ENCODE measurements around the gene ZDHHC11. TPM values are rescaled to one million over a fixed set of nuclear protein-coding genes. Genes with fewer than 3 reads are reported as not detected.
"Not testable (repeated sequence)": the region's sequence is repeated elsewhere in the genome, so short reads cannot be mapped to it uniquely, and the experiment has no call there.

ZDHHC11 gene
- total RNA-seq, 2 experiments from 2014 or later: 10.7 to 32.0 TPM

DNA sequence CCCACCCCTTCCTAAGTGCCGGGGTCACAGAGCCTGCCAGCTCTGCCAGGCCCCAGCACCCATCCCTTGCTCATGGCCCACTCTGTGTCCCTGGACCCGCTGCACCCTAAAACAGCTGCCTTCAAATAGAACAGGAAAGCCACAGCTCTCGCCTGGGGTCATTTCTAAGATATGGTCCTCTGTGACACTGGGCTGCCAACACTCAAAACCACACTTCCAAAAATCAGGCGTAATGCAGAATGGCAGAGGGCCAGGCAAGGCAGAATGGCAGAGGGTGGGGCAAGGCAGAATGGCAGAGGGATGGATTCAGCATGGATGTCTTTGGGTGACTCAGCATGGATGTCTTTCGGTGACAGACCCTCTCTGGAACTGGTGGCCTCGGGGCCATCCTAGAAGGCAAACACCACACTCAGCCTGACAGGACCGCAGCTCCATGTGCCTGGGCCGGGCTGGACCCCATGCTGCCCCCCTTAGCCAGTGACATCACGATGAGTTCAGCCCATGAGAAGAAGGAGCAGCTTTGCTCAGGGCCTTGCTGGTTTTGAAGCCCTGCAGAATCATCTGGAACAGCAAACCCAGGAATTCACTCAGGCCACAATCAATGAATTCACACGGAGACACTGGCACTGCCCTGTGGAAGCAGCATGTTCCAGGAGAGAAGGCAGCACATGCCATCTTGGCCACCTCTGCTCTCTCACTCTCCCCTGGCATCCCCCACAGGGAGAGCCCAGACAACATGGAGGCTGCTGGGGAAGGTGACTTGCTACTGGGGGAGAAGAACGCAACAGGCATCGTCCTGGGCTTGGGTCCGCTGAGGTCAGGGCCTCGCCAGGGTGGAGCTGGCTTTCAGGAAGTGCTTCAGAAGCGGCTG is 9.0 kb downstream of the ZDHHC11 start:
- BruUV-seq (replicated peaks); H3K4me3 ChIP-seq (ENCODE audit: low read depth, low read length, poor library complexity, severe bottlenecking); H4K20me1 ChIP-seq (ENCODE audit: insufficient read depth, low read length); H3K27ac ChIP-seq (ENCODE audit: low read depth, low read length, poor library complexity, severe bottlenecking); CTCF ChIA-PET (ENCODE audit: unreplicated experiment); H3K79me2 ChIP-seq (ENCODE audit: insufficient read depth, low read depth, low read length); H2AFZ ChIP-seq (ENCODE audit: low read length); H3K9me2 ChIP-seq (ENCODE audit: insufficient read depth, low read length); DNase-seq (ENCODE audit: low spot score); H3K4me2 ChIP-seq (ENCODE audit: low read length); POLR2A ChIA-PET; H3K36me3 ChIP-seq (ENCODE audit: insufficient read depth, low read length); H3K4me1 ChIP-seq (ENCODE audit: insufficient read depth, low read length, poor library complexity, severe bottlenecking); H3K9me3 ChIP-seq (ENCODE audit: low read length): not testable (repeated sequence)
- intact Hi-C loops (cut with micrococcal nuclease; ENCODE audit: unreplicated experiment): loop anchor here (5.0 kb wide), 1 partner anchor 84 kb away; no protein-coding TSS in a partner anchor

DNA sequence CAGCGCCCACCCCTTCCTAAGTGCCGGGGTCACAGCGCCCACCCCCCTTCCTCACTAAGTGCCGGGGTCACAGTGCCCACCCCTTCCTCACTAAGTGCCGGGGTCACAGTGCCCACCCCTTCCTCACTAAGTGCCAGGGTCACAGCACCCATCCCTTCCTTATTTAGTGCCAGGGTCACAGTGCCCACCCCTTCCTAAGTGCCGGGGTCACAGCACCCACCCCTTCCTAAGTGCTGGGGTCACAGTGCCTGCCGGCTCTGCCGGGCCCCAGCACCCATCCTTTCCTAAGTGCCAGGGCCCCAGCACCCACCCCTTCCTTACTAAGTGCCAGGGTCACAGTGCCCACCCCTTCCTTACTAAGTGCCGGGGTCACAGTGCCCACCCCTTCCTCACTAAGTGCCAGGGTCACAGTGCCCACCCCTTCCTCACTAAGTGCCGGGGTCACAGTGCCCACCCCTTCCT is 9.8 kb downstream of the ZDHHC11 start:
- POLR2A ChIA-PET; CTCF ChIA-PET (ENCODE audit: unreplicated experiment); H3K9me3 ChIP-seq (ENCODE audit: low read length); H4K20me1 ChIP-seq (ENCODE audit: insufficient read depth, low read length); H3K36me3 ChIP-seq (ENCODE audit: insufficient read depth, low read length); BruUV-seq (replicated peaks); H3K9me2 ChIP-seq (ENCODE audit: insufficient read depth, low read length); H3K79me2 ChIP-seq (ENCODE audit: insufficient read depth, low read depth, low read length); H2AFZ ChIP-seq (ENCODE audit: low read length); H3K4me2 ChIP-seq (ENCODE audit: low read length); H3K4me1 ChIP-seq (ENCODE audit: insufficient read depth, low read length, poor library complexity, severe bottlenecking); DNase-seq (ENCODE audit: low spot score); H3K27ac ChIP-seq (ENCODE audit: low read depth, low read length, poor library complexity, severe bottlenecking); H3K4me3 ChIP-seq (ENCODE audit: low read depth, low read length, poor library complexity, severe bottlenecking): not testable (repeated sequence)
- intact Hi-C loops (cut with micrococcal nuclease; ENCODE audit: unreplicated experiment): loop anchor here (5.0 kb wide), 1 partner anchor 84 kb away; no protein-coding TSS in a partner anchor

DNA sequence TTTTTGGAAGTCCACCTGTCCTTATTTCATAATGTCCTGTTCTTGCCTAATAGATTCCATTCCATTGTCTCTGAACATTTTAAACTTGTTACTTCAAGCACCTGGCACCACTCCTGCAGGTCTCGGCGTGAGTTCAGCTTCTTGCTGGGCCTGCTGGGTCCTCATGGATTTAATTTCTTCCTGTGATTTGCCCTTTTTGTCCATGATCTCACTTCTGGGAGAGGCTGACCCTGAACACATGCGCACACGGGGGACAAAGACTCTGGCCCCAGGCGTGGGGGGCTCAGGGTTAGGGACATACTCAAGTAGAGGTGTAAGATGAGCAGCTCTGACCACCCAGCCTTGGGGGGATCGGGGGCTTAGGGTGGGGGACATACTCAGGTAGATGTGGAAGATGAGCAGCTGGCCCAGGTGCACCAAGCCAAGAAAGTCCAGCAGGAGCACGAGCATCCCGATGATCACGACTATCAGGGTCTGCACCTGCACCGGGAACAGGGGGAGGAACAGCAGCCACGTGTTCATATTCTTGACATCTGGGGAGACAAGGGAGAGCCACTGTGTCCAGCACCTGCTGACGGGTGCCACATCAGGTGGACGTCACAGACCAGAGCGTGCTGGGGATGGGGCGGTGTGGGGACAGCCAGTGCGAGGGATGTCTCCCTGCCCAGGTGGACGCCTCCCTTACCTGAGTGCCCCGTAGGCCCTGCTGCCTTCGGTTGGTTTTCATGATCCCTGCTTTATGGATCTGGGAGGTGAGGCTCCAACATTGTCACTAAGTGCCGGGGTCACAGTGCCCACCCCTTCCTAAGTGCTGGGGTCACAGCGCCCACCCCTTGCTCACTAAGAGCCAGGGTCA is 10.4 kb downstream of the ZDHHC11 start:
- H3K4me3 ChIP-seq (ENCODE audit: low read depth, low read length, poor library complexity, severe bottlenecking); BruUV-seq (replicated peaks); H3K4me1 ChIP-seq (ENCODE audit: insufficient read depth, low read length, poor library complexity, severe bottlenecking); H3K36me3 ChIP-seq (ENCODE audit: insufficient read depth, low read length); DNase-seq (ENCODE audit: low spot score); H3K79me2 ChIP-seq (ENCODE audit: insufficient read depth, low read depth, low read length); POLR2A ChIA-PET; H3K9me2 ChIP-seq (ENCODE audit: insufficient read depth, low read length); H3K27ac ChIP-seq (ENCODE audit: low read depth, low read length, poor library complexity, severe bottlenecking); H3K9me3 ChIP-seq (ENCODE audit: low read length); H2AFZ ChIP-seq (ENCODE audit: low read length); H3K4me2 ChIP-seq (ENCODE audit: low read length); CTCF ChIA-PET (ENCODE audit: unreplicated experiment); H4K20me1 ChIP-seq (ENCODE audit: insufficient read depth, low read length): not testable (repeated sequence)
- intact Hi-C loops (cut with micrococcal nuclease; ENCODE audit: unreplicated experiment): loop anchor here (5.0 kb wide), 1 partner anchor 83 kb away; no protein-coding TSS in a partner anchor

DNA sequence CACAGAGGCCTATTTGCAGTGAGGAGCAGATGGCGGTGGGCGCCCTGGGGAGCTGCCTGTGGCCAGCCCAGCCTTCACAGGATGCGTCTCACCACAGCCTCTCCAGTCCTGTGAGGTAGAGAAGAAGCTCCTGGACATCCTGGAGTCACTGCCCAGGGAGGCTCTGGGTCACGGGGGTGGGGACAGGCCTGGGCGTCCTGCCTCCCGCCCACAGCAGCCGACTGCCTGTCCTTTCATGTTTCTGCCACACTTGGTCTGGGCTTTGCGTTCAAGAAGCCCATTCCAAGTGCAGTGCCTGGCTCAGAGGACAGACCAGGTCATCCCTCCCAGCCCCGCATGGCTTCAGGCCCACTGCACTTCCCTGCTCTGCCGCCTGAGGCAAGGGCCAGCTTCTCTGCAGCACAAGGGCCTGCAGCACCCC is 12.3 kb downstream of the ZDHHC11 start:
- H4K20me1 ChIP-seq (ENCODE audit: insufficient read depth, low read length); POLR2A ChIA-PET; intact Hi-C loops (cut with micrococcal nuclease; ENCODE audit: unreplicated experiment); H3K9me3 ChIP-seq (ENCODE audit: low read length); H3K27ac ChIP-seq (ENCODE audit: low read depth, low read length, poor library complexity, severe bottlenecking); H3K79me2 ChIP-seq (ENCODE audit: insufficient read depth, low read depth, low read length); DNase-seq (ENCODE audit: low spot score); BruUV-seq (replicated peaks); H3K4me3 ChIP-seq (ENCODE audit: low read depth, low read length, poor library complexity, severe bottlenecking); CTCF ChIA-PET (ENCODE audit: unreplicated experiment); H3K4me1 ChIP-seq (ENCODE audit: insufficient read depth, low read length, poor library complexity, severe bottlenecking); H3K9me2 ChIP-seq (ENCODE audit: insufficient read depth, low read length); H3K4me2 ChIP-seq (ENCODE audit: low read length); H3K36me3 ChIP-seq (ENCODE audit: insufficient read depth, low read length); H2AFZ ChIP-seq (ENCODE audit: low read length): not testable (repeated sequence)

DNA sequence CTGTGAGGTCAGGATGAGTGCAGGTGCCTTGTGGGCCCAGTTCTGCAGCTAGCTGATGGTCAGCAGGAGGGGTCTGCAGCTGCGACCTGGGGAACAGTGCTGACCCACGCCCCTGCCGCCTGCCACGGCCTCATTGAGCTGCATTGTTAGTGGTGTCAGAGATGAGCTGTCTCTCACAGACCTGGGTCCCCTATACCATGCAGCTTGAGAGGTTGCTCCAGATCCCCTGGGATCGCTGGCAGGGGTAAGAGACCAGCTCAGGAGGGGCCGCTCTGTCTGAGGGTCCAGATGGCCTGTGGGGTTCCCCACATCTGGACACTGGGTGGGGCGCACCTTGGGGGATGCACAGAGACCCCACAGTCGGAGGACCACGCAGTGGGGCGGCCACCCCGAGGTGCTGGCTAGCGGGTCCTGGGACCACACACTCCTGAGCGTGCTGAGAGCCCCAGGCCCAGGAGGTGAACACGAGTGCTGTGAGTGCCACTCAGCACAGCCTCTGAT is 13.1 kb downstream of the ZDHHC11 start:
- H3K9me2 ChIP-seq (ENCODE audit: insufficient read depth, low read length); H3K9me3 ChIP-seq (ENCODE audit: low read length); H2AFZ ChIP-seq (ENCODE audit: low read length); CTCF ChIA-PET (ENCODE audit: unreplicated experiment); POLR2A ChIA-PET; H3K36me3 ChIP-seq (ENCODE audit: insufficient read depth, low read length); H3K4me2 ChIP-seq (ENCODE audit: low read length); H3K79me2 ChIP-seq (ENCODE audit: insufficient read depth, low read depth, low read length); DNase-seq (ENCODE audit: low spot score); BruUV-seq (replicated peaks); intact Hi-C loops (cut with micrococcal nuclease; ENCODE audit: unreplicated experiment); H3K4me1 ChIP-seq (ENCODE audit: insufficient read depth, low read length, poor library complexity, severe bottlenecking); H3K27ac ChIP-seq (ENCODE audit: low read depth, low read length, poor library complexity, severe bottlenecking); H4K20me1 ChIP-seq (ENCODE audit: insufficient read depth, low read length); H3K4me3 ChIP-seq (ENCODE audit: low read depth, low read length, poor library complexity, severe bottlenecking): not testable (repeated sequence)

DNA sequence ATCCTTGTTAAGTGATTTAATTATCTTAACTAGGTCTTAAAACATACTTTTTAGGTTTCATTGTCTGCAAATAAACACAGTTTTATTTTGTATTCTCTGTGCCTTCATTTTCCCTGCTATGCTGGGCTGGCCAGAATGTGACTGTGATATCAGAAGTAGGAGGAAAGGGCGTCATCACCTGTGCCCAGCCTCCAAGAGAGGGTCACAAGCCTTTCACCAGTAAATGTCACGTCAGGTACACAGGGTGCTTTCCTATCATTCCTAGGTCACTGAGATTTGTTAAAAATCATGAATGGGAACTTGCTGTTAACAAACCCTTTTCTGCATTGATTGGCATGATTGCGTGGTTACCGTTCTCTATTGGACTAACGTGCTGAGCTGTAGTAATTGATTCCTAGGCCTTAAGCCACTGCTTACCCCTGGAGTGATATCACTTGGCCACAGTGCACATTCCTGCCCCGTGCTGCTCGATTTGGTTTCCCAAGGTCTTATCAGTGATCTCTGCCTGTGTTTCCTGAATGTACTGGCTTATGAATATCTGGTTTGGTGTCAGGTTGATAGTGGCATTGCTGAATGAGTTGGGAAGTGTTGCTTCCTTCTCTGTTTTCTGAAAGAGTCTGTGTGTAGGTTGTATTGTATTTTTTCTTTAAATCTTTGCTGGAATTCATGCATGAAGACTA is 14.7 kb downstream of the ZDHHC11 start:
- DNase-seq (ENCODE audit: low spot score); H3K36me3 ChIP-seq (ENCODE audit: insufficient read depth, low read length); H3K9me2 ChIP-seq (ENCODE audit: insufficient read depth, low read length); POLR2A ChIA-PET; H3K27ac ChIP-seq (ENCODE audit: low read depth, low read length, poor library complexity, severe bottlenecking); H2AFZ ChIP-seq (ENCODE audit: low read length); intact Hi-C loops (cut with micrococcal nuclease; ENCODE audit: unreplicated experiment); H3K4me1 ChIP-seq (ENCODE audit: insufficient read depth, low read length, poor library complexity, severe bottlenecking); BruUV-seq (replicated peaks); CTCF ChIA-PET (ENCODE audit: unreplicated experiment); H3K4me2 ChIP-seq (ENCODE audit: low read length); H4K20me1 ChIP-seq (ENCODE audit: insufficient read depth, low read length); H3K9me3 ChIP-seq (ENCODE audit: low read length); H3K79me2 ChIP-seq (ENCODE audit: insufficient read depth, low read depth, low read length); H3K4me3 ChIP-seq (ENCODE audit: low read depth, low read length, poor library complexity, severe bottlenecking): not testable (repeated sequence)
